RWPE2 (cell line): ENCODE data around the gene STK11.

Experiments
- ATAC-seq: fragments of 200-7000 bp; cut with Tn5 transposase; 3 replicates; pipeline ENCODE4 v1.9.1; 2021; ENCODE audit warnings: low read depth
- DNase-seq: peaks from one replicate; pipeline ENCODE4 v3.0.0-alpha.2; 2020; ENCODE audit warnings: low spot score
- H3K27ac ChIP-seq: fragments of 450-650 bp; 2 replicates; pipeline ENCODE4 v1.5.1; 2017; ENCODE audit warnings: mild to moderate bottlenecking; ENCODE audit not compliant: poor library complexity, severe bottlenecking
- H3K27me3 ChIP-seq: fragments of 250-450 bp; sonication (Bioruptor Pico); 2 replicates; pipeline ENCODE4 v1.5.1; 2021; ENCODE audit warnings: mild to moderate bottlenecking, moderate library complexity; ENCODE audit not compliant: insufficient read depth, poor library complexity, severe bottlenecking
- H3K36me3 ChIP-seq: fragments of 250-450 bp; sonication (Bioruptor Pico); 2 replicates; pipeline ENCODE4 v1.5.1; 2020; ENCODE audit warnings: low read depth, mild to moderate bottlenecking, moderate library complexity
- H3K4me1 ChIP-seq: fragments of 250-450 bp; sonication (Bioruptor Pico); 2 replicates; pipeline ENCODE4 v1.5.1; 2021; ENCODE audit warnings: mild to moderate bottlenecking, moderate library complexity; ENCODE audit not compliant: insufficient read depth, poor library complexity, severe bottlenecking
- H3K4me3 ChIP-seq: fragments of 250-450 bp; sonication (Bioruptor Pico); 2 replicates; pipeline ENCODE4 v1.5.1; 2021; ENCODE audit warnings: mild to moderate bottlenecking, moderate library complexity; ENCODE audit not compliant: severe bottlenecking
- H3K9me3 ChIP-seq: fragments of 250-450 bp; sonication (Bioruptor Pico); 2 replicates; pipeline ENCODE4 v1.5.1; 2021; ENCODE audit warnings: mild to moderate bottlenecking, moderate library complexity; ENCODE audit not compliant: severe bottlenecking
- TF ChIP-seq, protein P1 (sequence below): fragments of 450-650 bp; IDR thresholded peaks from one replicate; pipeline ENCODE4 v1.5.1; 2017; ENCODE audit warnings: mild to moderate bottlenecking, moderate library complexity; ENCODE audit not compliant: poor library complexity, severe bottlenecking

STK11 gene

DNA sequence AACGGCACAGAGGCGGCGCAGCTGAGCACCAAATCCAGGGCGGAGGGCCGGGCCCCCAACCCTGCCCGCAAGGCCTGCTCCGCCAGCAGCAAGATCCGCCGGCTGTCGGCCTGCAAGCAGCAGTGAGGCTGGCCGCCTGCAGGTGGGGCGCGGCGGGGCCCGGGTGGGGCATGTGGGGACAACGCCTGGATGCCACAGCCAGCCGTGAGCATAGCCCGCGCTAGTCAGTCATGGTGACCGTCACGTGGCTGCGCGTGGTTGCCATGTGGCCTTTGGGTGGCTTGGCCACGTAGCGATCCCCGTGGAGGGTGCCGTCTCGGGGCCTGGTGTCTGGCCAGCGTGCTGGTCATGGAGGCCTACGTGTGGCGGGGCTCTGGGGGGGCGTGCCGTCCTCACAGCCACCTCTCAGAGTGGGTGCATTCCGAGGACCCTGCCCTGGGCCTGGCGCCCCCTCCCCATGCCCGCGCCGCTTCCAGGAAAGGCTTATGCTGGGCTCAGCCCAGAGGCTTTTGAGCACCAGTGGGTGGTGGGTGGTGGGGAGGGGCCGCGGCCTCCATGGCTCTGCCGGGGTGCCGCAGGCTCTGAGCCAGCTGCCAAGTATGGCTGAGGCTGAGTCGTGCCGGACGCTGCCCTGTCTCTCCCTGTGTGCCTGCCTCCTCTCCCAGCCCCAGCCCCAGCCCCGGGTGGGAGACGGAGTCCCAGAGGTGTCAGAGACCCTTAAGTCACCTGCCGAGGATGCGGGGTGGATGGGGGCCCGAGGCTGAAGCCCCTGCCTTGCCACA is 21.1 kb downstream of the STK11 start:
- no peak for DNase-seq
- TF ChIP-seq, protein P1, sequence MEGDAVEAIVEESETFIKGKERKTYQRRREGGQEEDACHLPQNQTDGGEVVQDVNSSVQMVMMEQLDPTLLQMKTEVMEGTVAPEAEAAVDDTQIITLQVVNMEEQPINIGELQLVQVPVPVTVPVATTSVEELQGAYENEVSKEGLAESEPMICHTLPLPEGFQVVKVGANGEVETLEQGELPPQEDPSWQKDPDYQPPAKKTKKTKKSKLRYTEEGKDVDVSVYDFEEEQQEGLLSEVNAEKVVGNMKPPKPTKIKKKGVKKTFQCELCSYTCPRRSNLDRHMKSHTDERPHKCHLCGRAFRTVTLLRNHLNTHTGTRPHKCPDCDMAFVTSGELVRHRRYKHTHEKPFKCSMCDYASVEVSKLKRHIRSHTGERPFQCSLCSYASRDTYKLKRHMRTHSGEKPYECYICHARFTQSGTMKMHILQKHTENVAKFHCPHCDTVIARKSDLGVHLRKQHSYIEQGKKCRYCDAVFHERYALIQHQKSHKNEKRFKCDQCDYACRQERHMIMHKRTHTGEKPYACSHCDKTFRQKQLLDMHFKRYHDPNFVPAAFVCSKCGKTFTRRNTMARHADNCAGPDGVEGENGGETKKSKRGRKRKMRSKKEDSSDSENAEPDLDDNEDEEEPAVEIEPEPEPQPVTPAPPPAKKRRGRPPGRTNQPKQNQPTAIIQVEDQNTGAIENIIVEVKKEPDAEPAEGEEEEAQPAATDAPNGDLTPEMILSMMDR: no peak
- no peak overlapping the region for H3K4me3 ChIP-seq
- no peaks in the 10 kb centered on the region for H3K9me3 ChIP-seq
- H3K27ac ChIP-seq: no peak overlapping the region
- H3K27me3 ChIP-seq: no peaks in the 10 kb centered on the region
- peaks cover 2% of the 10 kb centered on the region for H3K4me1 ChIP-seq
- ATAC-seq: no peak
- H3K36me3 ChIP-seq: peaks cover 20% of the 10 kb centered on the region

DNA sequence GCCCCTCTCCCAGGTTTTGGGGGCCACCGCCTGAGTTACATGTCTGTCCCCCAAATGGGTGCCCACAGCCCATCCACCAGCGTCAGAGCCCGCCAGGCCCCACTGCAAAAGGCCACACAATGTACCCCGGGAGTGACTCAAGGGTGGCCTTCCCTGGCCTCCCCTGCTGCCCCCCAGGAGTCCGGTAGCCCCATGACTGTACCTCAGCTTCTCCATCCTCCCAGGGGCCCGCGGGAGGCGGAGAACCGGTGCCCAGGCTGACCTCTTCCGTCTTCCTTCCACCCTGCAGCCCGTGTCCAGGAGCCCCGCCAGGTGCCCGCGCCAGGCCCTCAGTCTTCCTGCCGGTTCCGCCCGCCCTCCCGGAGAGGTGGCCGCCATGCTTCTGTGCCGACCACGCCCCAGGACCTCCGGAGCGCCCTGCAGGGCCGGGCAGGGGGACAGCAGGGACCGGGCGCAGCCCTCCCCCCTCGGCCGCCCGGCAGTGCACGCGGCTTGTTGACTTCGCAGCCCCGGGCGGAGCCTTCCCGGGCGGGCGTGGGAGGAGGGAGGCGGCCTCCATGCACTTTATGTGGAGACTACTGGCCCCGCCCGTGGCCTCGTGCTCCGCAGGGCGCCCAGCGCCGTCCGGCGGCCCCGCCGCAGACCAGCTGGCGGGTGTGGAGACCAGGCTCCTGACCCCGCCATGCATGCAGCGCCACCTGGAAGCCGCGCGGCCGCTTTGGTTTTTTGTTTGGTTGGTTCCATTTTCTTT is 21.9 kb downstream of the STK11 start:
- ATAC-seq: no peak
- Histone ChIP-seq H3K36me3 (peaks cover 20% of the 10 kb centered on the region), H3K4me3 (no peak overlapping the region), H3K27me3 (no peaks in the 10 kb centered on the region), H3K4me1 (peaks cover 8% of the 10 kb centered on the region), H3K9me3 (no peaks in the 10 kb centered on the region), H3K27ac (no peak overlapping the region)
- DNase-seq: no peak
- TF ChIP-seq, protein P1: no peak

- peaks cover 8% of the 10 kb centered on the region for H3K4me1 ChIP-seq
- TF ChIP-seq, protein P1: no peak
- H3K4me3 ChIP-seq: no peak overlapping the region
- DNase-seq: no peak
- no peak overlapping the region for H3K27ac ChIP-seq
- ATAC-seq: no peak
- H3K27me3 ChIP-seq: no peaks in the 10 kb centered on the region
- no peaks in the 10 kb centered on the region for H3K9me3 ChIP-seq
- peaks cover 20% of the 10 kb centered on the region for H3K36me3 ChIP-seq
Observed at GRCh38 chr19:1228161-1228957, 22.8 kb downstream of the STK11 start.

DNA sequence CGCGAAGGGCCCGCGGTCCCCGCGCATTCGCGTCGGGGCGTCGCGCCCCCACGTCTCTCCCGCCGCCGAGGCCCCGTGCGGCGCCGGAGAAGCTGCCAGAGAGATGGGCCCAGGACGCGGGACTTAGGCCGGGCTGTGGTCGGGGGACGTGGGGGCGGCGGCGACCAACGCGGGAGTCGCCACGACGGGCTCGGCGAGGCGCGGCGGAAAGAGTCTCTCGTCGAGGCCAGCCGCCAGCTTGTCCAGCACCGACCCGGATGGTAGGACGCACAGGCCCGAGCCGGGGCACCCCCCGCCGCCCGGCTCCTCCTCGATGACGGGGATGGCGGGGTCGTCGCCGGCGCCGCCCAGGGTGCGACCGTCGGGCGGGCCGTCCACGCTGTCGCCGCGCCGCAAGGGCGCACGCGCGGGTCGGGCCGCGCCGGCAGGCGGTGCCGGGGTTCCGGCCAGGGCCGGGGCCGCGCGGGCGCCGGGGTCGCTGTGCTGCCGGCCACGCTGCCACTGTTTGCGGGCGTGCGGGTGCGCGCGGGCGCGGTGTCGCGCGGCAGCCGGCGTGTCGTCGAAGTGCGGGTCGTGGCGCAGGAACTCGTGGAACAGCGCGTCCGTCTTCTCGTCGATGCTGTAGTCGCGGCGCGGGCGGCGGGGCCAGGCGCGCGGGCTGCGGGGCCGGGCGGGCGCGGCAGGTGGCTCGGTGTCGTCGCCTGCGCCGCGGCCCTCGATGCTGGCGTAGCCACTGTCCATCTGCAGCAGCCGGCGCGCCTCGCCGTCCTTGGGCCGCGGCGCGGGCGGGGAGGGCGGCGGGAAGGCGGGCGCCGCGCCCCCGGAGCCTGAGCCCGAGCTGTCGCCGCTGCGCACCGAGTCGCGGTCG is 23.7 kb downstream of the STK11 start:
- TF ChIP-seq, protein P1: no peak
- H3K27me3 ChIP-seq: no peaks in the 10 kb centered on the region
- no peaks in the 10 kb centered on the region for H3K9me3 ChIP-seq
- peaks cover 23% of the 10 kb centered on the region for H3K36me3 ChIP-seq
- DNase-seq (no peak), ATAC-seq (no peak)
- no peak overlapping the region for H3K27ac ChIP-seq
- no peak overlapping the region for H3K4me3 ChIP-seq
- H3K4me1 ChIP-seq: peaks cover 8% of the 10 kb centered on the region
